ENCODE results near the gene NFILZ.

GRCh38 chr19:8659905-8660304 lies 29.5 kb downstream of the NFILZ start:
- TF ChIP-seq CTCF (IDR thresholded peaks at IDR 0.05; ENCODE audit: low read depth, low read length, poor library complexity, severe bottlenecking) (no peak), EZH2phosphoT487 (IDR thresholded peaks at IDR 0.05; ENCODE audit: borderline replicate concordance, low read length) (no peak)
